ENCODE results near the gene GPR153.

GPR153 gene

DNA sequence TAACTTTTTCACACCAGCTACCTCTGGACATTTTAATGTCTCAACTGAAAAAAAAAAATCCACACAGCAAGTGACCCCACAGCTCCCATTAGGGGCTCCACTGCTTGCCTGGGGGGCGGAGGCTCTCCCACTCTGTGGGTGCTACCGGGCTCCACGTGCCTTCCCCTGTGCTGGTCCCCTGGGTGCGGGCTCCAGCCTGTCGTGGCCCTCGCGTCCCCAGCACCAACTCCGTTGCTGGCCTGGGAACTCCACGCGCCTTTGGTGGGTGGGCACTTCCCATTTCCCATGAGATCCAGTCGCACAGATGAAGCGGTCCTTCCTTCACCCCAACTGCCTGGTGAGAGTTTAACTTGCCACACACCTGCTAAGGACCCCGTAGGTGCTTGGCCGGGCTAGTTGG is 27.1 kb upstream of the GPR153 start:
- Histone ChIP-seq H3K9me3 (ENCODE audit: control insufficient read depth, low read length) (no peaks in the 10 kb centered on the region), H3K27ac (ENCODE audit: insufficient read depth, low read depth, low read length, poor library complexity, severe bottlenecking) (no peak overlapping the region), H3K4me1 (ENCODE audit: control insufficient read depth, insufficient read depth, low read length) (no peaks in the 10 kb centered on the region), H3K36me3 (ENCODE audit: control insufficient read depth, insufficient read depth, low read length) (no peaks in the 10 kb centered on the region), H3K4me3 (ENCODE audit: insufficient read depth, low read depth, low read length) (no peak overlapping the region), H3K27me3 (ENCODE audit: control insufficient read depth, insufficient read depth, low read length, poor library complexity, severe bottlenecking) (no peaks in the 10 kb centered on the region)
- WGBS, 2 experiments = 96 to 97% methylated on average over 14 of the region's 14 CpGs

DNA sequence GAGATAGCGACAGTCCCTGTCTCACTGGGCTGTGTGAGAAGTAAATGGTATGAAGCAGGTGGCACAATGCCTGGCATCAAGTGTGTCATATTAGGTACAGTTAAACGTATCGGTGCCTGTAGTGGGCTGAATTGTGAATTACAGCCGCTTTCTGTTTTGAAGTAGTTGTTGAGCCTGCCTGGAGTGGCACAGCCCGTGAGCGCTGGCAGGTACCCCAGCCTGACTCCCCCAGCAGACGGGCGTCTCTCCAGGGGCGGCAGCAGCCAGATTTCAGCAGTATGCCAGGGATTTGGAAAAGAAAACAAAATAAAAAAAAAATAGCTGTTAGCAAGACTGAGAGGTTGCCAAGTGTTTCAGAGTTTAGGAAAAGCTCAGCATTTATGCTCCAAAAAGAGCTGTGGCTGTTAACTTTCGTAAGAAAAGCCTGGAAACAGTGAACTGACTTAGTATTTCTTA is 26.6 kb upstream of the GPR153 start:
- Histone ChIP-seq H3K9me3 (ENCODE audit: control insufficient read depth, low read length) (no peaks in the 10 kb centered on the region), H3K4me1 (ENCODE audit: control insufficient read depth, insufficient read depth, low read length) (no peaks in the 10 kb centered on the region), H3K4me3 (ENCODE audit: insufficient read depth, low read depth, low read length) (no peak overlapping the region), H3K27ac (ENCODE audit: insufficient read depth, low read depth, low read length, poor library complexity, severe bottlenecking) (no peak overlapping the region), H3K27me3 (ENCODE audit: control insufficient read depth, insufficient read depth, low read length, poor library complexity, severe bottlenecking) (no peaks in the 10 kb centered on the region), H3K36me3 (ENCODE audit: control insufficient read depth, insufficient read depth, low read length) (no peaks in the 10 kb centered on the region)
- 95% methylated on average over 10 of the region's 10 CpGs for WGBS, 2 experiments

DNA sequence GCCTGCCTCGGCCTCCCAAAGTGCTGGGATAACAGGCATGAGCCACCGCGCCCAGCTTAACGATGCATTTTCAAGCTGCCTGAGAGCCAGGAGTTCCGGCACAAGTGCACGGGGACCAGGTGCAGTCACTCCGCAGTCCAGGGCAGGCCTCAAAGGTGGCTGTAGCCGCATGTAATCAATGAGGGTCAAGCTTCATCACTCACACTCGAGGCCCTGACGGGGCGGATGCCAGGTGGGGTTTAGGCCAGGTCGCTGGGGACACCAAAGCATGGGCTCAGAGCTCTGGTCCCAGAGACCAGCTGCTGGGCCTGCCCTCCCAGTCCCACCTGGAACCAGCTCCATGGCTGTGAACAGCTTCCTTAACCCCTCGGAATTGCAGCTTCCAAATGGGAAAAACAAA is 26.1 kb upstream of the GPR153 start:
- H3K4me3 ChIP-seq (ENCODE audit: insufficient read depth, low read depth, low read length) = no peak overlapping the region
- WGBS, 2 experiments = 86 to 88% methylated on average over 13 of the region's 13 CpGs
- no peaks in the 10 kb centered on the region for H3K9me3 ChIP-seq (ENCODE audit: control insufficient read depth, low read length)
- H3K4me1 ChIP-seq (ENCODE audit: control insufficient read depth, insufficient read depth, low read length) = no peaks in the 10 kb centered on the region
- no peak overlapping the region for H3K27ac ChIP-seq (ENCODE audit: insufficient read depth, low read depth, low read length, poor library complexity, severe bottlenecking)
- no peaks in the 10 kb centered on the region for H3K27me3 ChIP-seq (ENCODE audit: control insufficient read depth, insufficient read depth, low read length, poor library complexity, severe bottlenecking)
- H3K36me3 ChIP-seq (ENCODE audit: control insufficient read depth, insufficient read depth, low read length) = no peaks in the 10 kb centered on the region

DNA sequence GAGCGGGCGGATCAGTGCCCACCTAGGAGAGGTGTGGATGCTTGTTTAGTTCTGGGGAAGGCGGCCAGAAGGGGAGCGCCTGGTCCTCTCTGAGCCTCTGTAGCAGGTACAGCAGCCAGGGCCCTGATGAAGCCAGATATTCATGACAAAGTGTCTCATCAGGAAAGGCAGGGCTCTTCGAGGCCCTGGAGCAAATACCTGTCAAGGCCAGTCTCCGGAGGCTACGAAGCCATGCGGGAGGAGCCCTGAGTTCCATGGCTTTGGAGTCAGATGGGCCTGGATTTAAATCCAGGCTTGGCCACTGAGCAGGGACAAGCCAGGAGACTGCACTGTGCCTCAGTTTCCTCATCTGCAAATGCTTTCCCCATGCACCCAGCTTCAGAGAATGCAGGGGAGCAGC is 25.4 kb upstream of the GPR153 start:
- Histone ChIP-seq H3K4me3 (ENCODE audit: insufficient read depth, low read depth, low read length) (no peak overlapping the region), H3K27ac (ENCODE audit: insufficient read depth, low read depth, low read length, poor library complexity, severe bottlenecking) (no peak overlapping the region), H3K36me3 (ENCODE audit: control insufficient read depth, insufficient read depth, low read length) (no peaks in the 10 kb centered on the region), H3K4me1 (ENCODE audit: control insufficient read depth, insufficient read depth, low read length) (no peaks in the 10 kb centered on the region), H3K9me3 (ENCODE audit: control insufficient read depth, low read length) (no peaks in the 10 kb centered on the region), H3K27me3 (ENCODE audit: control insufficient read depth, insufficient read depth, low read length, poor library complexity, severe bottlenecking) (no peaks in the 10 kb centered on the region)
- 95 to 97% methylated on average over 8 of the region's 8 CpGs for WGBS, 2 experiments

DNA sequence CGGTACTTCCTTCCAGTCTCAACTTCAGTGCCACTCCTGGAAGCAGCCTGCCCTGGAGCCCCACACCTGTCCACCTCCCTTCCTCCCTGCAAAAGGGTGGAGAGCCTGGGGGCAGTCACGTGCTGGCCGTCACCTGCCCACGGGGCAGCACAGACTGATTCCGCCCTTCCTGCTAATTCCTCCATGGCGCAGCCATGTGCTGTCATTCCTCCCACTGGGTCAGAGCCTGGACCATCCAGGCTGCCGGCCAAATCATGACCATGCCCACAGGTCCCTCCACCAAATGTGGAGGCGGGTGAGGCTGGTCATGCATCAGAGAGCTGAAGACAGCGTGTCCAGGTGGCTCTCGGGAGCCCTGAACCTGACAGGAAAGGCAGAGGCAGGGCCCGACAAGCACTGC is 24.4 kb upstream of the GPR153 start:
- no peaks in the 10 kb centered on the region for H3K36me3 ChIP-seq (ENCODE audit: control insufficient read depth, insufficient read depth, low read length)
- H3K4me1 ChIP-seq (ENCODE audit: control insufficient read depth, insufficient read depth, low read length) = no peaks in the 10 kb centered on the region
- H3K27ac ChIP-seq (ENCODE audit: insufficient read depth, low read depth, low read length, poor library complexity, severe bottlenecking) = no peak overlapping the region
- no peaks in the 10 kb centered on the region for H3K27me3 ChIP-seq (ENCODE audit: control insufficient read depth, insufficient read depth, low read length, poor library complexity, severe bottlenecking)
- no peak overlapping the region for H3K4me3 ChIP-seq (ENCODE audit: insufficient read depth, low read depth, low read length)
- 95 to 96% methylated on average over 11 of the region's 11 CpGs for WGBS, 2 experiments
- H3K9me3 ChIP-seq (ENCODE audit: control insufficient read depth, low read length) = no peaks in the 10 kb centered on the region

DNA sequence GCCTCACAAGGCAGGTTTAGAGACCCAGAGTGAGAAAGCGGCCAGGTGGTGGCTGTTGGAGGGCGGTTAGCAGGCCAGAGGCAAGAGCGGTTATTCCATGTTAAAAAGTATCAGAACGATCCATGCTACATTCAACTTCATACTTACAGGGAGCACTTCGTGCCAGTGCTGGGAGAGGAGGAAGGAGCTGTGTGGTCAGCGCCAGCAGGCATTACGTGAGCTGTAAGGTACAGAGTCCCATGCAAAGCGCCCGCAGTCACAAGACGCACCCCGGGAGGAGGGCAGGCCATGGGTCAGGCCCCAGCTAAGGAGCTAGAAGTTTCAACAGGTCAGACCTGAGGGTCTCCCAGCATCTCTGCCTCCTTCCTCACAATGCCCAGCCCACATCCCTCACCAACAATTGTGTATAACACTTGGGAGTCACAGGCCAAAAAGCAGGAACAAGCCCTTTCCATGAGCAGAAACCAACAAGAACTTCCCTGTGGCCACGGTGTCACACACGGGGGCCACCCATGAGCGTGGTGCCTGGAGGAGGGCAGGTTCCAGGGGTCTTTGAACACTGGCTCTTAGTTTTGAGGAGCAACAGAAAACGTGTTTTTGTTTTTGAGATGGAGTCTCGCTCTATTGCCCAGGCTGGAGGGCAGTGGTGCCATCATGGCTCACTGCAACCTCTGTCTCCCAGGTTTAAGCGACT is 21.8 kb upstream of the GPR153 start:
- 94 to 95% methylated on average over 17 of the region's 17 CpGs for WGBS, 2 experiments
- Histone ChIP-seq H3K4me1 (ENCODE audit: control insufficient read depth, insufficient read depth, low read length) (no peaks in the 10 kb centered on the region), H3K9me3 (ENCODE audit: control insufficient read depth, low read length) (no peaks in the 10 kb centered on the region), H3K27ac (ENCODE audit: insufficient read depth, low read depth, low read length, poor library complexity, severe bottlenecking) (no peak overlapping the region), H3K36me3 (ENCODE audit: control insufficient read depth, insufficient read depth, low read length) (no peaks in the 10 kb centered on the region), H3K4me3 (ENCODE audit: insufficient read depth, low read depth, low read length) (no peak overlapping the region), H3K27me3 (ENCODE audit: control insufficient read depth, insufficient read depth, low read length, poor library complexity, severe bottlenecking) (no peaks in the 10 kb centered on the region)

DNA sequence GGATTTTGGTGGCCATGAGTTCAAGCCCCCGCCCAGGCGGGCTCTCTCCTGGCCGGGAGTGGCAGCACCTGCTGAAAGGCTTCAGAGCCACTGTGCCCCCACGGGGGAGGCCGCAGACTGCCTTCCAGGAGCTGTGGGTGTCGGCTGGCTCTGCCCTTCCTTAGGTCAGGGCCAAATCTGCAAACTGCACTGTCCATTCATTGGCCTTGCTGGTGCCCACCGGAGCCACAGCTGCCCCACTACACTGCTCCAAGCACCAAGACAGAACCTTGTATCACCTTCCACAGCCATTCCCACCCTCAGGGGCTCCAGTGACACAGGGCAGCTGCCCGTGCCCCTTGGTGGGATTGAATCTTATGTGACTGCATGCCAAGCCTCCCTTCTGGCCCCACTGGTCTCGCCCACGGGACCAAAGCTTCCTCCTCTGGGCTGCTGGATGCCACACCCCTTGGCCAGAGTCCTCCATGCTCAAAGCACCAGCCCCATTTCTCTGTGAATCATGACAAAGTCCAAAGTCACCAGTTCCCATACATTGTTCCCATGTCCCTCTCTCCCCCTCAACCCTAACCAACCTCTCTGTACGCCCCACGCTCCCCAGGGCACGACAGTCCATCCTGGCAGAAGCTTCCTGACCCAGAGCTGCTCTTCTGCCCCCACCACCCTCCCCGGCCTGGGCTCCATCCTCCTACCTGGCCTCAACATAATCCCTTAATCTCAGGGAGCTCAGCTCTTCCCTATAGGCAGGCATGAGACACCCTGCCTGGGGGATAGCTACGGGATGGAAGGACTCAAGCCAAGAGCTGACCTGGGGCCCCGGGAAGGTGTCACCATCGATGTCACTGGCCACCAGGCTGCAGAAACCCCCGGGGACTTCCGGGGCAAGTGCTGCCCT is 20.9 kb upstream of the GPR153 start:
- no peaks in the 10 kb centered on the region for H3K9me3 ChIP-seq (ENCODE audit: control insufficient read depth, low read length)
- H3K27ac ChIP-seq (ENCODE audit: insufficient read depth, low read depth, low read length, poor library complexity, severe bottlenecking) = no peak overlapping the region
- no peaks in the 10 kb centered on the region for H3K27me3 ChIP-seq (ENCODE audit: control insufficient read depth, insufficient read depth, low read length, poor library complexity, severe bottlenecking)
- WGBS, 2 experiments = 91 to 93% methylated on average over 19 of the region's 19 CpGs
- no peaks in the 10 kb centered on the region for H3K36me3 ChIP-seq (ENCODE audit: control insufficient read depth, insufficient read depth, low read length)
- H3K4me1 ChIP-seq (ENCODE audit: control insufficient read depth, insufficient read depth, low read length) = peaks cover 4% of the 10 kb centered on the region
- H3K4me3 ChIP-seq (ENCODE audit: insufficient read depth, low read depth, low read length) = no peak overlapping the region

DNA sequence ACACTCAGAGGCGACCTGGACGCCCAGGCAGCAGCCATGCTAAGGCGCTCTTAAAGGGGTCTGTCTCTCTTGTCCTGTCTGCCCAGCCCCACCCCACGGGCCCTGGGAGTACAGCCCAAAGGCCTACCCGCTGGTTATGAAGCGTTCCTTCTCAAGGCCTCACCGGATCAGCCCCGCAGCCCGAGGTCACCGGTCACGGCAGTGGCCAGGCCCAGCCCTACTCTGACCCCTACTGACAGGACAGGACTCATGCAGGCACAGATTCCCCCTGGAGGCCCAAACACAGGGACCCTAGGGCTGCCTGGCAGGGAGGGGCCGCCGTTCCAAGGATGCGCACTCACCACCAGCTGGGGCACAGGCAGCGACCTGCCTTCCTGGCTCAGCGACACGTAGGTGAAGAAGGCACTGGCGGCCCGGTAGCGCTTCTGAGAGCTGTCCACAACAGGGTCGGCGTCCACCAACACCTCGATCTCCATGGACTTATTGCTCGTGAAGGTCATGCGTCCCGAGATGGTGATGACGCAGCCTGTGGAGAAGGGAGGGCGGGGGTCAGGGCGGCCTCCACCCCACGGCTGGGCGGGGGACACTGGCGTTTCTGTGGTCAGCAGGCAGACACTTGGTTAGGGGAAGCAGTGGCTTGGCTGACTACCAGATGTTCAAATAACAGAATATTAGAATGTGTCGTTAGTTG is 20.0 kb upstream of the GPR153 start:
- Histone ChIP-seq H3K4me1 (ENCODE audit: control insufficient read depth, insufficient read depth, low read length) (peaks cover 12% of the 10 kb centered on the region), H3K27me3 (ENCODE audit: control insufficient read depth, insufficient read depth, low read length, poor library complexity, severe bottlenecking) (no peaks in the 10 kb centered on the region), H3K27ac (ENCODE audit: insufficient read depth, low read depth, low read length, poor library complexity, severe bottlenecking) (no peak overlapping the region), H3K36me3 (ENCODE audit: control insufficient read depth, insufficient read depth, low read length) (no peaks in the 10 kb centered on the region), H3K4me3 (ENCODE audit: insufficient read depth, low read depth, low read length) (no peak overlapping the region), H3K9me3 (ENCODE audit: control insufficient read depth, low read length) (no peaks in the 10 kb centered on the region)
- WGBS, 2 experiments = 84 to 87% methylated on average over 33 of the region's 33 CpGs

DNA sequence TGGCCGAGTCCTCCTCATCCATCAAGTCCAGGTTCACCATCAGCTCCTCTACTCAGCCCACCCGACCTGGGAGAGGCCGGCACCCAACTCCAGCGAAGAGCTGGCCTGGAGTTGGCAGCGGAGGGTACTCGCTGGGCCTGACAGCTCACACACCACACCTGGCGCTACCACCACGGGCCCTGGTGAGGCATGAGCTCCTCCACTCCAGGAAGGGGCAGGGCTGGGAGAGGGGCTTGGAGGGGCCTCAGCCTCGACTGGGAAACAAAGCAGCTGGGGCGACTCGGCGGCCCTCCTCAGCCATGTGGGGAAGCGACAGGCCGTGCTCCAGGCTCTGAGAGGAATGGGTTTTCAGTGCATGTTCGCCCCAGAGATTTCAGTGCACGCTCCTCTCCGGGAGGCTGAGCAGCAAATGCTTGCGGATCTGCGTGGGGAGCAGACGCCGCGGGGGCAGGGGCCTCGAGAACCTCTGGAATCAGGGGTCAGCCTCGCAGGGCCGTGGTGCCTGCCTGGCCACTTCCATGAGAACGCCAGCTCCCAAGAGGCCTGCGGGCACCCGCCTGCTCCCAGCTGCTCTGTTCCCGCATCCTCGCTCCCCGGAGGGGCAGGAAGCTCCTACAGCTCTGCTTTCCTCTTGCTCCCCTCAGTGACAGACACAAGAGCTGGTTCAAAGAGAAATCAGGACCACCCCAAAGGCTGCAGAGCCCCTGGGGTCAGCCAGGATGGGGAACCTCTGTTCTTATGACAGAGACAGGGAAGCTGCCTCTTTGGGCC is 18.9 kb upstream of the GPR153 start:
- WGBS, 2 experiments = 94 to 95% methylated on average over 31 of the region's 31 CpGs
- Histone ChIP-seq H3K27me3 (ENCODE audit: control insufficient read depth, insufficient read depth, low read length, poor library complexity, severe bottlenecking) (no peaks in the 10 kb centered on the region), H3K4me3 (ENCODE audit: insufficient read depth, low read depth, low read length) (no peak overlapping the region), H3K36me3 (ENCODE audit: control insufficient read depth, insufficient read depth, low read length) (no peaks in the 10 kb centered on the region), H3K27ac (ENCODE audit: insufficient read depth, low read depth, low read length, poor library complexity, severe bottlenecking) (no peak overlapping the region), H3K9me3 (ENCODE audit: control insufficient read depth, low read length) (no peaks in the 10 kb centered on the region), H3K4me1 (ENCODE audit: control insufficient read depth, insufficient read depth, low read length) (peaks cover 23% of the 10 kb centered on the region)
